ENCODE results near the gene NDUFA6.
"Not testable (repeated sequence)": the region's sequence is repeated elsewhere in the genome, so short reads cannot be mapped to it uniquely, and the experiment has no call there.

DNA sequence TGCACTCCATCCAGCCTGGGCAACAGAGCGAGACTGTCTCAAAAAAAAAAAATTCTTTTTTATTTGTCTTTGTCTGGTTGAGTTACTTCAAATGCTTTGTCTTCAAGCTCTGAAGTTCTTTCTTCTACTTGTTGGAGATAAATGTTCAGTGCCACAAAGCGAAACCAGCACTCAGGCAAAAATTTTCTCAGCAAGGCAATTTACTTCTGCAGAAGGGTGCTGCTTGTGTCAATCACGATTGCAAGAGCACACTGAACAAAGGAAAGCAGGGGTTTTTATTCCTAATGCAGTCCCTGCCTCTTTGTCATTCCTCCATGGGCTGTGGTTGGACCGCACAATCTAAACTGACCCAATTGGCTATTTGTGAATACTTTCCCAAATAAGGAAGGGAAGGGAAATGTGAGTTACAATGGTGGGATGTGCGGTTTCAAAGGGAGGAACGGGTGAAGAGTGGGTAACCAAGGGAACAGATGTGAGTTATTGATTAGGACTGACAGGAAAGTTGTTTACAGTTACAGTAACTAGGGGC lies 13.8 kb upstream of the NDUFA6 start:
- TF ChIP-seq, protein P1, sequence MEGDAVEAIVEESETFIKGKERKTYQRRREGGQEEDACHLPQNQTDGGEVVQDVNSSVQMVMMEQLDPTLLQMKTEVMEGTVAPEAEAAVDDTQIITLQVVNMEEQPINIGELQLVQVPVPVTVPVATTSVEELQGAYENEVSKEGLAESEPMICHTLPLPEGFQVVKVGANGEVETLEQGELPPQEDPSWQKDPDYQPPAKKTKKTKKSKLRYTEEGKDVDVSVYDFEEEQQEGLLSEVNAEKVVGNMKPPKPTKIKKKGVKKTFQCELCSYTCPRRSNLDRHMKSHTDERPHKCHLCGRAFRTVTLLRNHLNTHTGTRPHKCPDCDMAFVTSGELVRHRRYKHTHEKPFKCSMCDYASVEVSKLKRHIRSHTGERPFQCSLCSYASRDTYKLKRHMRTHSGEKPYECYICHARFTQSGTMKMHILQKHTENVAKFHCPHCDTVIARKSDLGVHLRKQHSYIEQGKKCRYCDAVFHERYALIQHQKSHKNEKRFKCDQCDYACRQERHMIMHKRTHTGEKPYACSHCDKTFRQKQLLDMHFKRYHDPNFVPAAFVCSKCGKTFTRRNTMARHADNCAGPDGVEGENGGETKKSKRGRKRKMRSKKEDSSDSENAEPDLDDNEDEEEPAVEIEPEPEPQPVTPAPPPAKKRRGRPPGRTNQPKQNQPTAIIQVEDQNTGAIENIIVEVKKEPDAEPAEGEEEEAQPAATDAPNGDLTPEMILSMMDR (conservative IDR thresholded peaks at IDR 0.05): not testable (repeated sequence)
- not testable (repeated sequence) for TF ChIP-seq EZH2 (IDR thresholded peaks at IDR 0.05; ENCODE audit: low read depth)
